K562 (cell line): ENCODE results near the gene LHCGR. TPM values are rescaled to one million over a fixed set of nuclear protein-coding genes. Genes with fewer than 3 reads are reported as not detected.

Source experiments
- ATF1 ChIP-seq, 2 experiments: fragments of 450-650 bp in 1 of 2; IDR thresholded peaks; 2 replicates each; pipeline ENCODE4 v1.6.1; 2016; ENCODE audit warnings: missing compliant biosample characterization in 1 of 2, missing genetic modification characterization in 1 of 2
- FOXK2 ChIP-seq, 2 experiments: fragments of 450-650 bp; IDR thresholded peaks in 1 of 2; conservative IDR thresholded peaks in 1 of 2; 2 replicates each; pipeline ENCODE4 v1.6.1; 2016; ENCODE audit warnings: low read depth in 2 of 2, mild to moderate bottlenecking in 1 of 2
- MAFG ChIP-seq: fragments of 450-650 bp; conservative IDR thresholded peaks from 2 replicates; pipeline ENCODE4 v1.6.1; 2016; ENCODE audit warnings: missing genetic modification characterization, missing compliant biosample characterization
- MAFK ChIP-seq: IDR thresholded peaks from 2 replicates; pipeline ENCODE4 v1.6.1; 2011; ENCODE audit warnings: low read length, improper control_type of control experiment
- RNF2 ChIP-seq: sonication (generic); IDR thresholded peaks from 2 replicates; pipeline ENCODE4 v1.6.1; 2016
- SMARCB1 ChIP-seq: IDR thresholded peaks from 2 replicates; pipeline ENCODE4 v1.6.1; 2011; ENCODE audit warnings: improper control_type of control experiment, low read depth; ENCODE audit not compliant: insufficient read length
- TBL1XR1 ChIP-seq, 2 experiments: IDR thresholded peaks; 2 replicates each; pipeline ENCODE4 v1.6.1; 2012; ENCODE audit warnings: improper control_type of control experiment in 2 of 2, low read length in 2 of 2, mild to moderate bottlenecking in 1 of 2
- ZFP91 ChIP-seq: sonication (generic); formaldehyde crosslinking; IDR thresholded peaks from 2 replicates; pipeline ENCODE4 v1.8.0; 2022; ENCODE audit warnings: mild to moderate bottlenecking, missing genetic modification reagents
- ZNF280A ChIP-seq: fragments of 450-650 bp; IDR thresholded peaks from 2 replicates; pipeline ENCODE4 v1.6.1; 2018; ENCODE audit warnings: mild to moderate bottlenecking, low read depth; ENCODE audit not compliant: partially characterized antibody
- ZNF316 ChIP-seq: fragments of 450-650 bp; IDR thresholded peaks from 2 replicates; pipeline ENCODE4 v1.6.1; 2016
- polyA plus RNA-seq, 8 experiments: library from polyadenylated mRNA; depleted of rRNA in 4 of 8; stranded (reverse) in 5 of 8; unstranded in 3 of 8; fragments of >200 nt; fragmentation: Nextera tagmentation in 2 of 8; fragmentation: Illumina TruSeq in 1 of 8; extraction: Ambion mirVana in 2 of 8; extraction: Trizol in 1 of 8; gene quantifications; 2 replicates each; pipeline versions ENCODE4 v1.2.1 to v1.2.3, GENCODE V29; 2011 to 2014; ENCODE audit warnings: inconsistent platforms in 1 of 8, missing spikeins in 1 of 8
- total RNA-seq, 7 experiments: library from RNA; depleted of rRNA in 6 of 7; stranded (reverse); fragments of >200 nt in 6 of 7; fragmentation: Illumina TruSeq in 2 of 7; extraction: Trizol in 2 of 7; gene quantifications; 2 replicates each; pipeline versions ENCODE4 v1.2.1 to v1.2.3, GENCODE V29; 2011 to 2021; ENCODE audit warnings: low replicate concordance in 1 of 7

LHCGR gene
- total and polyA plus RNA-seq, 9 of the 15 experiments (the other 6 are each of a cell fraction or from before 2014, with no cell fraction given) = not detected

GRCh38 chr2:48685126-48685525 lies 70.4 kb downstream of the LHCGR start (continued):
- TF ChIP-seq MAFG (peak; percentile 60; the same call in 1 of the 2 replicates), ZNF280A (no peak), MAFK (peak; percentile 68), SMARCB1 (no peak), FOXK2 (conservative IDR thresholded peaks at IDR 0.05 in 1 of 2, IDR thresholded peaks at IDR 0.05 in 1 of 2; ENCODE audit: low read depth in 2 of 2) (no peak), TBL1XR1 (IDR thresholded peaks at IDR 0.05; ENCODE audit: low read length in 2 of 2) (no peak), ATF1 (CRISPR knock-in tag; IDR thresholded peaks at IDR 0.05) (no peak), ATF1 (tag; IDR thresholded peaks at IDR 0.05) (no peak), RNF2 (no peak), ZNF316 (peak; percentile 81), ZFP91 (CRISPR knock-in tag) (no peak)
- TF ChIP-seq, all 486 proteins: peak for 5
